ENCODE data around the gene ARHGAP26.

ARHGAP26 gene

GRCh38 chr5:142832263-142832662, 62.1 kb downstream of the ARHGAP26 start:
- H3K4me3 ChIP-seq (replicated peaks; ENCODE audit: low read depth, low read length) = no peak overlapping the region
- no peak for TF ChIP-seq CTCF (IDR thresholded peaks at IDR 0.05; ENCODE audit: low read length, missing control alignments)
- no peak for DNase-seq (ENCODE audit: low read depth)

- DNase-seq (ENCODE audit: low read depth) = no peak
- TF ChIP-seq CTCF (IDR thresholded peaks at IDR 0.05; ENCODE audit: low read length, missing control alignments) = no peak
- no peak overlapping the region for H3K4me3 ChIP-seq (replicated peaks; ENCODE audit: low read depth, low read length)
Measured at GRCh38 chr5:142833517-142834449, 63.6 kb downstream of the ARHGAP26 start.

- H3K4me3 ChIP-seq (replicated peaks; ENCODE audit: low read depth, low read length) = no peak overlapping the region
- no peak for DNase-seq (ENCODE audit: low read depth)
- no peak for TF ChIP-seq CTCF (IDR thresholded peaks at IDR 0.05; ENCODE audit: low read length, missing control alignments)
Measured at GRCh38 chr5:142834504-142834903, 64.3 kb downstream of the ARHGAP26 start.

GRCh38 chr5:142835540-142835939, 65.4 kb downstream of the ARHGAP26 start:
- no peak overlapping the region for H3K4me3 ChIP-seq (replicated peaks; ENCODE audit: low read depth, low read length)
- TF ChIP-seq CTCF (IDR thresholded peaks at IDR 0.05; ENCODE audit: low read length, missing control alignments) = no peak
- DNase-seq (ENCODE audit: low read depth) = no peak

GRCh38 chr5:142836048-142836447, 65.9 kb downstream of the ARHGAP26 start:
- no peak overlapping the region for H3K4me3 ChIP-seq (replicated peaks; ENCODE audit: low read depth, low read length)
- no peak for DNase-seq (ENCODE audit: low read depth)
- TF ChIP-seq CTCF (IDR thresholded peaks at IDR 0.05; ENCODE audit: low read length, missing control alignments) = no peak

GRCh38 chr5:142837081-142837725, 67.0 kb downstream of the ARHGAP26 start:
- H3K4me3 ChIP-seq (replicated peaks; ENCODE audit: low read depth, low read length) = no peak overlapping the region
- no peak for DNase-seq (ENCODE audit: low read depth)
- TF ChIP-seq CTCF (IDR thresholded peaks at IDR 0.05; ENCODE audit: low read length, missing control alignments) = no peak

All from fibroblast of pulmonary artery (primary cell).